GM18499 (cell line): ENCODE measurements around the gene PRDM16.
"Not testable (repeated sequence)": the region's sequence is repeated elsewhere in the genome, so short reads cannot be mapped to it uniquely, and the experiment has no call there.

Experiments
- ATAC-seq: cut with Tn5 transposase; IDR thresholded peaks from one replicate; pipeline ENCODE4 v1.9.1; 2021; ENCODE audit warnings: moderate number of reproducible peaks; ENCODE audit not compliant: insufficient read depth, unreplicated experiment

Gene PRDM16

DNA sequence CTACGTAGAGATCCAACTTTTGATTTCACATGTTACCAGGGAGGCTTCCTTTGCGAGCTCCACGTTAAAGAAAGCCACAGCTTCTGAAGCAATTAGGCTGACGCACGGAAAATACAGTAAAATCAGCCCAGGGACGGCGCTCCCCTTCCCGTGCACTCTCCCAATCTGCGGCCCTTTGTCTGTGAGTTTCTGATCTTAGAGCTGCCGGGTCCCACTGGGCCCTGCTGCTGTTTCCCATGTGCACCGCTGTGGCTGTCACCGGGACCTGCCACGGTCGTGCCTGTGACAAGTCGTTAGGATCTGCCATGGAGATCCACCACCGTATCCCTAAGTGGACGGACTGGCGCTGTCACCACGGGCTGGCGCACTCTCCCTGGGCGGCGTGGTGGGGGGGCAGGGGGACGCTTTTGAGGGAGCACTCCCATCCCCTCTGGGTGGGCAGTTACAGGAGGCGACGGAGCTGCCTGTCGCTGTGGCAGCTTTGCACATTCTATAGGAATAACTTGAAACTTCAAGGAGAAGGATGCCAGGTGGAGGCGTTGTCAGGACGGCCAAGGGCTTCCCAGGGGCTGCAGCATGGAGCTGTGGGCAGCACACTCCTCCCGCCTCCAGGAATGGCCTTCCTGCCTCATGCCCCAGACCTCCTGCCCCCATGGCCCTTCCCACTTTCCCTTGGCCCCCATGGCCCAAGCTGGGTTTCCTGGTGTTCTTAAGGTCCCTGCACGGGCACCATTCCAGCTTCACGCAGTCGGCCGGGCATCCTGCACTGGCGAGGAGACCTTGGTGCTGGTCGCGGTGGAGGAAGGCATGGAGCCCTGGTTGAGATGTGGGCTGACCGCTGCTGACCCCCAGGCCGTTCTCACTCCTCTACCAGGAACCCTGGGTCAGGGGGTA is 85.1 kb downstream of the PRDM16 start:
- ATAC-seq, result no peak

DNA sequence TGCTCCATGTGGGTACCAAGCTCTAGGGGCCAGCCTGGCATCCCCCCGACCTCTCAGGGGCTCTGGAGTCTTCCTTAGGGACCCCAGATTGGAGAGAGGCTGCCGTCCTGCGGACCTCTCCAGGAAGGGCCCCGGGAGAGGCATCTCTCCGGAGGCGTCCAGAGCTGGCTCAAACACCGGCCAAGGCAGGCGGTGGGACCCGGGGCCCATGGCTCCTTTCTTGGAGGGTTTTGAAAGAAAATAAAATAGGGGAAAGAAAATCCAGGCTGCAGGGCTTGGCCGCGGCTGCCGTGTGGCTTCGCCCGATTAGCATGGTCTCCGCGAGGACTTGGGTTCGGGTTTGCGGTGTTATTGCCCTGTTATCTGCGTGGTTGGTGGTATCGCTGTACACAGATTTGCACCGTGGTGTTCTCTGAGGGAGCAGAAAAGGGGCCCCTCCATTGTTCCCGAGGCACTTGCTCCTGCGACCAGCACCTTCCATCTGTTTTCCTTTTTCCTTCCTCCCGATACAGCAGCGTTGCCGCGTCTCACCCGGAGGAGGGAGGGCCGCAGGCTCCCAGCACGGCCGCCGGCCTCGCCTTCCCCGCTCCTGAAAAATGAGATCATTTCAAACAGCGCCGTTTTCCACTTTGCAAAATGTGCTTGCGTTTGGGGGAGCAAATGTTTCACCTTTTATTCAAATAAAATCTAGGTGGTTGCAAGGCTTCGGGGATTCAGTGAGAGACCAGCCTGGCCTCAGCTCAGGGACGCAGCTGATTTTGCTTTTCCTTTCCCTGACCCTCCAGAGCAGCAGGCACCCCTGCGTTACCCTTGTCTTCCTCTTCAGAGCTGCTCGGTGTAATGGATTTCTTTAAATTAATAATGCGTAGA is 86.3 kb downstream of the PRDM16 start:
- no peak for ATAC-seq

DNA sequence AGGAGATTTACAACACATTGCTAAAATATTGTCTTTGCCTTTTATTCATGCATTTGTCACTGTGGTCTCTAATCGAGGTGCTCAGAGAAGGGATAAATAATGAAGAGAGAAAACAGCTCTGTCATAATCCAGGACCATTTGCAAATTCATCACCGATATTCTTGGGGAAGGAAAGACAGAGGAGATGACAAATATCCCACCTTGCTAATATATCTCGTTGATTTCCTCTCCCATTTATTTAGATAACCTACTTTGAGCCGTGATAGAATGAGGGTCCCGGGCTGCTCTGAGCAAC is 86.9 kb downstream of the PRDM16 start:
- no peak for ATAC-seq

DNA sequence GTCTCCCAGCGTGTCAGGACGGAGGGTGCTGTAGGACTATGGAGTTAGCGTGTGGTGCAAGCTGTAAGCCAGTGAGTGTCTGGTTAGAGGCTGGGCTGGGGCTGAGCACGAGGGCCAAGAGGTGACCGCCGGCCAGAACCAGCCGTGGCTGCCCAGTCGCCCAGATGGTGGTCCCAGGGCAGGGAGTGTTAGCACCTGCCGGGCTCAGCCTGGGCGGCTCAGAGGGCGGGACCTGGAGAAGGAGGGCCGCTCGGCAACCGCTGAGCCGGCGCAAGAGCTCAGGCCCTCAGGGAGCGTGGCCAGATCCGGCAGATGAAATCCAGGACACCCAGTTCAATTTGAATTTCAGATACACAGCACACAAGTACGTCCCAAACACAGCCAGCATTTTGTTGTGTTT is 87.9 kb downstream of the PRDM16 start:
- no peak for ATAC-seq

DNA sequence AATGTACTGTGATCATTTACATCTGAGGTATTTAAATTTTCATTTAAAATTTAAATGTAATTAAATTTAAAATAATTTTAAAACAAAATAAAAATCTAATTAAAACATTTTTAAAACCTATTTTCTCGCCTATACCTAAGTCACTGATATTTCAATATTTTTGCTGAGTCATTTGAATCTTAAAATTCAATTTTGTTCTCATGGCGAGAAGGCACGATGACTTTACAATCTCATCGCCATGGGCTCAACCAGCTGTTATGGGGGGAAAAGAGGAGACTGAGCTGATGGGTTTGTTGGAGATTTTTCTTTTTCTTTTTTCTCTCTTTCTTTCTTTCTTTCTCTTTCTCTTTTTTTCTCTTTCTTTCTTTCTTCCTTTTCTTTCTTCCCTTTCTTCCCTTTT is 89.3 kb downstream of the PRDM16 start:
- ATAC-seq, result no peak

DNA sequence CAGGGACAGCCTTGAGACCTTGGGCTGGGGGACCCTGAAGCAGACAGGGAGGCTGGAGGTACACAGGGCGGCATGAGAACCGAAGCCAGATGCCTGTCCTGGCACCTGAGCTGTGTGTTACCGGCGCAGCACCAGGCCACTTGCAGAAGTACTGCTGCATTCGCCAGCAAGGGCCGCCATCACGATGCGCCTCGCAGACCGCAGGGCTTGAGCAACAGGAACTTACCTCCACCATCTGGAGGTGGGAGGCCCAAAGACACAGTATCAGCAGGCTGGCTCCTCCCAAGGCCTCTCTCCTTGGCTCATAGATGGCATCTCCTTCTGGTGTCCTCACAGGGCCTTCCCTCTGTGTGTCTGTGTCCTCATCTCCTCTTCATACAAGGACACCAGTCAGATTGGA is 90.1 kb downstream of the PRDM16 start:
- ATAC-seq, result no peak

DNA sequence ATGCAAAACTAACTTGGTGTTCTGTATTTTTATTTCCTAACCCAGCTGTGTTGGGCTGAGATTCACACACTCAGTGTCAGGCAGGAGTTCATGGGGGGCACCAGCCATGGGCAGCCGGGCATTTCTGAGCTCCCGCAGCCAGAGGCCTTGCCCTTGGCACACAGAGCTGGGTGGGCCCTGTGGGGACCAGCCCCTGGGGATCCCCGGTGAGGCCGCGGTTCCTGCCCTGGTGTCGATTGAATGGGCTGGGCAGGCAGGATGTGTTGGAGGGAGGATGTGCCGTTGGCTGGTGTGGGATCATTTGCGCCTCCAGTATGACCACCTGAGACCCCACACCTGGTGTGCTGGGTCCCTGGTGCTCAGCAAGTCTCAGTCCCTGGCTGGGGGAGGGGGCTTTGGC is 91.0 kb downstream of the PRDM16 start:
- ATAC-seq, result no peak

DNA sequence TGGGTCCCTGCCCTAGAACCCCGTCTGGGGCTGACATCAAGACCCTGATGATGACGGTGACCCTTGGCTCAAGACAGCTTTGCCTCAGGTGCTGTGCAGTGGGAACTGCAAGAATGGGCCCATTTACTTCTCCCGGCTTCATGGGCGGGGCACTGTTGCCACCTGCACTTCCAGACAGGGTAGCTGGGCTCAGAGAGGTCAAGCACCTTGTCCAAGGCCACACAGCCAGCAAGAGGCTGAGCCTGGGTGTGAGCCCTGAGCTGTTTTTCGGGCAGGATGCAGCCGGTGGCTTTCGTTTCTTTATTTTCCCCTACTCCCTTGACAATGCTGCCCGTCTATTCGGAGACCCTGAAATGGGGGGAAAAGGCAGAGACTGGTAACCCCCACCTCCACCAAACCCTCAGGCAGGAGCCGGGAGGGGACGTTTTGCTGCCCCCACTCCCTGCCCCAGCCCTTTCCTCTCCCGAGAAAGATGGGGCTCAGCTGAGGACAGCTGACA is 91.7 kb downstream of the PRDM16 start:
- ATAC-seq, result no peak

DNA sequence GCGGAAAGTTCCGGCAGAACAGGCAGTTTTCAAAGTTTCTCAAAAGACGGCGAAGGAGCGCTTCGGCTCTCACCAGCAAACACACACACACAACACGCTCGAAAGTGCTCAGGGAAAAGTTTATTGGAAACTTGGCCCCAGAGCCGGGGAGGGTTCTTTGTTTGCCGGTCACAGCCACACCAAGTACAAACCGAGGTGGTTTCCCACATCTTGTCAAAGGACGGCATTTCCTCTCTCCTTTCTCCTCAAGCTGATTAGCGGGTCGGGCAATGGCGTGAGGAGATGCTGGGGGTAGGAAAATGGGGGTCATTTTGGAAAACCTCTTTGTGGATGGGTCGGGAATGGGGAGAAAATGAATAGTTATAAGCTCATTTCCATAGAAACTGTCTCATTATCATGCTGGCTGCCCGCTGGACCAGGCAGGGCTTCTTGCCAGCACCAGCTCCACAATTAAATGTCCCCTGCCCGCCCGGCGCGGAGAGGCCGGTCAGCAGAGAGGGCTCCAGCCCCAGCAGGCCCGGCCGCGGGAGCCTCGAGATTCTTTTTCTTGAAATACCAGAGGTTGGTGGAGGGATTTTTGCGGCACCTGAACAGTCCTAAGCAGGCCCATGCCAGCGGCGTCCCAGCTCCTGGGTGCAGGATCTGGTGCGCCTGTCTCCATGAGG is 92.3 kb downstream of the PRDM16 start:
- ATAC-seq, result no peak

DNA sequence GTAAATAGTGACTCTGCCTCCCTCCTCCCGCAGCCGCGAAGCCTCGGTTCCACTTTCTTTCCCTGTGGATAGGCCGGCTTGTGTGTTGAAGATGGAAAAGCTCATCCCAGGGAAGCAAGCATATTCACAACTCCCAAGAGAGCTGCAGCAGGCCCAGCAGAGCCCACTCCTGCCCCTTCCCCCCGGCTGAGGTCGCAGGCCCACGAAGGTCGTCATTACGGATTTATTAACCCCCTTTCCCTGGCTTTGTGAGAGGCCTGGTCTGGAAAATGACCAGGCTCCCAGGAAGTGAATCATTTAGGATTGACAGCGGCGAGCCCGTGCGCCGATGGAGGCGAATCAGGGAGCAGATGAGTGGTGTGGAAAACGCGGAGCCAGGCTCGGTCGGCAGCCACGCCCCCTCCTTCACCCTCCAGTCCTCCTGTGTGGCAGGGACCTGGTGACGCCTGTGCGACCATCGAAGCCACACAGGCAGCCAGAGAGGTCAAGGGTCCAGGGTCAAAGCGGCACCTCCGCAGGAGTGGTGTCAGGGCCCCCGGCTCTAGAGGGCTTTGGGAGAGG is 93.4 kb downstream of the PRDM16 start:
- no peak for ATAC-seq

DNA sequence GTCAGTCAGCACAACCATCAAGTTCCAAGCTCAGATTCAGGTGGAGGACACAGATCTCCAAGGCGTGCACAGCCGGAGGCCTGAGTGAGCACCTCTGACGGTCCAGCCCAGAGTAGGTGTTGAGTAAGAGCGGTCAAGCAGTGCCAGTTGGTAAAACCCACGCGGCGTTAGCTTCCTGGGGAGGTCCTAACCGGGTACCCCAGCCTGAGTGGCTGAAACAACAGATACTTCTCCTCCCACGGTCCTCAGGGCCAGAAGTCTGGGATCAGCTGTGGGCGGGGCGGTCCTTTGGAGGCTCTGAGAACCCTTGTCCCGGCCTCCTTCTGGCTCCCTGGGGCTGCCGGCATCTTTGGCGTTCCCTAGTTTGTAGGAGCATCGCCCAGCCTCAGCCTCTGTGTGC is 94.4 kb downstream of the PRDM16 start:
- no peak for ATAC-seq

DNA sequence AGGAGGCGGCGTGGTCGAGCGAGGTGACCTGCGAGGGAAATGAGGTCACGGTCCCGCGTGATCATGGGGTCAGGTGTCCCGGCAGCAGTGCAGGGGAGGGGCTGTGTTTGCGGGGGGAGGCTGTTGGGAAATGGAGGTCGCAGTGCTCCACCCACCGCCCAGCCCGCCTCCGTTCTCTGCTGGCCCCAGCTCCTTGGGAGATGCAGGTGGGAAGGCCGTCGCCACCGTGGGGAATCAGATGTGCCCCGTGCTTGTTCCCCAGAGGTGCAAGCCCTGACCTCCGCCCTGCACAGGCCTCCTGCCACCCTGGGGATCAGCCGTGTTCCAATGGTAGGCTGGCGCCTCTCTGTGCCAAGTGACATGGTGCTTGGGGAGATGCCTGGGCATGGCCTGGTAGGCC is 95.7 kb downstream of the PRDM16 start:
- no peak for ATAC-seq

DNA sequence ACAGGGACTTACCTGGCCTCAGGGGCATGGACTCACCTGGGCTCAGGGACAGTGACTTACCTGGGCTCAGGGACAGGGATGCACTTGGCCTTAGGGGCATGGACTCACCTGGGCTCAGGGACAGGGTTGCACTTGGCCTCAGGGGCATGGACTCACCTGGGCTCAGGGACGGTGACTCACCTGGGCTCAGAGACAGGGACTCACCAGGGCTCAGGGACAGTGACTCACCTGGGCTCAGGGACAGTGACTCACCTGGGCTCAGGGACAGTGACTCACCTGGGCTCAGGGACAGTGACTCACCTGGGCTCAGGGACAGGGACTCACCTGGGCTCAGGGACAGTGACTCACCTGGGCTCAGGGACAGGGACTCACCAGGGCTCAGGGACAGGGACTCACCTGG is 96.2 kb downstream of the PRDM16 start:
- not testable (repeated sequence) for ATAC-seq

DNA sequence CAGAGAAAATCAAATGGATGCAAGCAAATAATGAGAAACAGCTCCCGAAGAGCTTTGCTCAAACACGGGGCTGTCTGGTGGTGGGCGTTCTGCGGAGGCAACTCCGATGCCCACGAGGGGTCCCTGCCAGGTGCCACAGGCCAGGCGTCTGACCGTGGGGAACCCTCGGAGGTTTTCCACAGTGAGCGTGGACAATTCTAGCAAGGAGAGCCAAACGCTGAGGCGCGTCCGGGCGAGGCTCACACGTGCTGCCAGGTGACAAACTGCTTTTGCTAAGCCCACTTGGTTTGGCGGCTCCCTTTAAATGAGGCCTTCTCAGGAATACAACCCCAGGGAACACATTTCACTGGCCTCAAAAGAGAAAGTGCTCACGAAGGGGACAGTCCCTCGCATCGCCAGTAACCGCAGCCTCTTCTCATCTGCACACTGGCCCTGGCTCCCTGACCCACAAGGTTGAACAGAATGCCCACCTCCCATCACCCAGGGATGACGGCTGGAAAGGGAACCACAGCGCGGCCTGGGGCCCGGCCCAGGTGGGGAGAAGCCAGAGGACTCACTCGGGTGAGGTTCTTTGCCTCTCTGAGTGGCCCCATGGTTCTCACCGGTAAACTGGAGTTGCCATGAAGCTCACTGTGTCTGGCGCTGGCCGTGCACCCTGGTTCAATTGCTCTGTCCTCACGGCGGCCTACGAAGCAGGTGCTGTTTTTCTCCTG is 97.4 kb downstream of the PRDM16 start:
- no peak for ATAC-seq

DNA sequence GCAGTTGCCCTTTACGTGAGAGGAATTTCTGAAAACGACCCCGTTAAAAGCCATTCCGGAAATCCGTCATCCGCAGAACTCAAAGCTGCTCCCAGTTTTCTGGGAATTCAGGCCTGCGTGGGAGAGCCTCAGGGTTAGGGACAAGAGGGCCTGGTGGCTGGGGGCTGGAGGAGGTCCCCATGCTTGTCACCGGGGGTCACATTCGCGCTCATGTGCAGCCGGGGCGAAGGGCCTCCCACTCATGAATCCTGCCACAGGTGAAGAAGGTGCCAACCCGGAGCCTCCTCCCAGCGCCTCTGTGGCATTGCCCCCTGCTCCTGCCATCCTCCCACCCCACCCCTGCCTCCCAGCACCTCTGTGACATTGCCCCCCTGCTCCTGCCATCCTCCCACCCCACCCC is 98.3 kb downstream of the PRDM16 start:
- no peak for ATAC-seq

DNA sequence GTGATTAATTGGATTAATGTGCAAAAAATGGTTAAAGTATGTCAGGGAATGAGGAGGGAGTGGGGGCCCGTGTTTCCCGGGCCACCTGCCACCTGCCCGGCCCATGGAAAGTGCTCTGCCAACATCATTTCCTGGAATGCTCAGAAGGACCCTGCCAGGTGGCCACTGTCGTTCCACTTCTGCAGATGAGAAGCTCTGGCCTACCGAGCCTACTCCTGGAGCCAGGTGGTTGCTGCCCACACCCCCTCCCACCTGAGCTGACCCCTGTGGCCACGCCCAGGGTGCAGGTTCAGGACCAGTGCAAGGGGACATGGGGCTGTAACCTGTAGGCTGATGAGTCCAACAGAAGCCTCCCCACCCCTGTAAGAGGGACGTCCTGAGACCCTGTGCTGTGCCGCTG is 99.7 kb downstream of the PRDM16 start:
- no peak for ATAC-seq

DNA sequence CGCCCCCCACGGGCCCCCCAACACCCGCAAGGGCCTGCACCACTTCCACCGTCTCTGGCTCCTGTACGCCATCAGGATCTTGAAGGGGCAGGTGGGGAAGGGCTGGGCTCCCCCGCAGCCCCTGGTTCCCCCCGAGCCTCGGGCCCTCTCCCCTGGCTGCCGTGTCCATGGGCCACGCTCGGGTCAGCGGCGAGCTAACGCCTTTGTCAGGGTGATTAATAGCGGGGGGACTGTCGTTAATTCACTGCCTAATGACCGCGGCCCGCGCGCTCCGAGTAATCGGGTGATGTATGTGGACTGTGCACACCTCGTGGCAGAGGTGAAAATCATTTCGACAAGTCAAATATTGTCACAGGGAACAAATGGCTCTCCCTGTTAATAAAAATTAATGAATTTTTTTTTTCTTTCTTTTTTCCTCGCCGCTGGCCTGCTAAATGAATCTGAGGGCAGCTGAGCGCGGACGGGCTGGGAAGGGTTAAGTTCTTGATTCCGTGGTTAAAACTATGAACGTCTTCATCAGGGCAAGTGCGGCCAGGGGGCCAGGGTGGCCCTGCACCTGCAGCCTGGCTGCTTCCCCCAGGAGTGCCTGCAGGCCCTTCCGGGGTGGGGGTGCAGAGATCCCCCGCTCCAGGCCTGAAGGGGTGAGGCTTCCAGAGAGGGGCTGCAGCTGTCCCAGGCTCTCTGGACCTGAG is 100.8 kb downstream of the PRDM16 start:
- no peak for ATAC-seq

DNA sequence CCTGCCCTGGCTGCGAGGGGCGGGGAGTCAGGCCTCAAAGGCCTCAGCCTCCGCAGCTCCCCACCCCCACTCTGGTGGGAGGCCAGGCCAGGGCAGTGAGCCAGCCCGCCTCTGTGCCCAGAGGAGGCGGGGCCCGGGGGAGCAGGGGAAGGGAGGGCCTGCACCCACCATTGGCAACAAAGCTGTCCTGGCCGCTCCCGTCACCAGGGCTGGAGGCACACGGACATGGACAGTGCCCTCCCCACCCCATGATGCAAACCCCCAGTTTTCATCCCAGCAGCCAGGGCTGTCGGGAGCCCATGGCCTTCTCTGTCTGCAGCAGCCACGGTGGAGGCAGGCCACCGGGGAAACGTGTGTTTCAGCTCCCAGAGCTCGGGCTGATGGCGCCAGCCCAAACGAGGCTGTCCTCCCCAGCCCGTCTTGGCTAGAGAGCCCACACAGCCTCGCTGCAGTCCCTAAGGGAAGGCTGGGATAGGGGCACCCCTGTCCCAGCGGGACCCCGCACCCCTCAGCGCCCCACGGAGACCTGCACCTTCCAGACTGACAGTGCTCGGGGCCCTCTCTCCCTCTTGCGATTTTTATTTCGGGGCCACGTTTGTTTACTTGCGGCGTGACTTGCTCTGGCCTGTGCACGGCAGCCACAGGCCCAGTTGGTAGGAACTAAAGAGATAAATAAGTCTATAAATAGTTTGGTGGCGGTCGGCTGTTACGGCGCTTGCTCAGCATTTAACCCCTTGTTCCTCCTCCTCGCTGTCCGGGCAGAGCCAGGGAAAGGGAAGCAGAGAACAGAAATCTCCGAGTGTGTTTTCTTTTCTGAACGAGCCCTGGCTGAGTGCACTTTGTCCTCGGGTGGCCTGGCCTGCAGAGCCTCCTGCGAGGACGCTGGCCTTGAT is 101.8 kb downstream of the PRDM16 start:
- no peak for ATAC-seq
